Vagina (tissue), 2 donors: Measurements from ENCODE around the gene KPTN.

ENCODE experiments used
- CTCF ChIP-seq, 3 experiments: fragments of 450-650 bp in 2 of 3; fragments of 200-600 bp in 1 of 3; sonication (generic) in 1 of 3; IDR thresholded peaks; one replicate each; pipeline ENCODE4 v1.5.1; 2017 to 2019; ENCODE audit warnings: antibody characterized with exemption in 3 of 3, mild to moderate bottlenecking in 2 of 3, moderate library complexity in 2 of 3
- POLR2A ChIP-seq, 2 donors: fragments of 450-650 bp; IDR thresholded peaks; one replicate each; pipeline ENCODE4 v1.6.1; 2017; ENCODE audit warnings: antibody characterized with exemption in 2 of 2, mild to moderate bottlenecking in 2 of 2, moderate library complexity in 2 of 2

GRCh38 chr19:47509973-47510372 is 26.0 kb upstream of the KPTN start:
- TF ChIP-seq POLR2A (IDR thresholded peaks at IDR 0.05) (no peak), CTCF (IDR thresholded peaks at IDR 0.05) (no peak)
